OCI-LY7 (cell line): ENCODE data around the gene MFN1. TPM values are rescaled to one million over a fixed set of nuclear protein-coding genes. Genes with fewer than 3 reads are reported as not detected.

Source experiments
- BruUV-seq: library from RNA; stranded (reverse); fragments of 400-500 nt; replicated peaks from 2 replicates; lab custom pipeline; 2021; lab: Mats Ljungman, UMichigan
- CTCF ChIA-PET: fragments of 300-600 bp; sonication (Branson Sonifier 250); formaldehyde crosslinking; loops from one replicate; lab custom pipeline; 2022; ENCODE audit warnings: antibody characterized with exemption; ENCODE audit not compliant: unreplicated experiment; lab: Charles Lee
- POLR2A ChIA-PET: fragments of 300-600 bp; sonication (Branson Sonifier 250); formaldehyde crosslinking; loops from one replicate; lab custom pipeline; 2022; ENCODE audit warnings: antibody characterized with exemption; lab: Charles Lee
- DNase-seq: peaks from one replicate; pipeline ENCODE4 v3.0.0-alpha.2; 2015; ENCODE audit warnings: low spot score
- H2AFZ ChIP-seq: fragments of 200-600 bp; sonication (generic), shearing (Covaris generic); 2 replicates; pipeline ENCODE4 v1.6.1; 2014; ENCODE audit warnings: mild to moderate bottlenecking, antibody characterized with exemption, low read length, moderate library complexity
- H3K27ac ChIP-seq: fragments of 200-600 bp; sonication (generic); 2 replicates; pipeline ENCODE4 v1.5.1; 2014; ENCODE audit warnings: mixed run types, low read depth, mild to moderate bottlenecking, moderate library complexity, low read length, inconsistent platforms; ENCODE audit not compliant: poor library complexity, severe bottlenecking
- H3K36me3 ChIP-seq: fragments of 200-600 bp; sonication (generic); 2 replicates; pipeline ENCODE4 v1.6.1; 2014; ENCODE audit warnings: mild to moderate bottlenecking, antibody characterized with exemption, low read length, moderate library complexity, mixed read lengths; ENCODE audit not compliant: insufficient read depth
- H3K4me1 ChIP-seq: fragments of 200-600 bp; sonication (generic); 2 replicates; pipeline ENCODE4 v1.5.1; 2014; ENCODE audit warnings: mild to moderate bottlenecking, low read length; ENCODE audit not compliant: insufficient read depth, poor library complexity, severe bottlenecking
- H3K4me2 ChIP-seq: fragments of 200-600 bp; sonication (generic); 2 replicates; pipeline ENCODE4 v1.6.1; 2014; ENCODE audit warnings: mild to moderate bottlenecking, low read length
- H3K4me3 ChIP-seq: fragments of 200-600 bp; sonication (generic); 2 replicates; pipeline ENCODE4 v1.5.1; 2014; ENCODE audit warnings: mild to moderate bottlenecking, low read depth, low read length; ENCODE audit not compliant: poor library complexity, severe bottlenecking
- H3K79me2 ChIP-seq: fragments of 200-600 bp; sonication (generic); 2 replicates; pipeline ENCODE4 v1.6.1; 2016; ENCODE audit warnings: low read depth, mild to moderate bottlenecking, low read length, moderate library complexity, mixed read lengths; ENCODE audit not compliant: insufficient read depth
- H3K9me2 ChIP-seq: fragments of 200-600 bp; sonication (generic); 2 replicates; pipeline ENCODE4 v1.6.1; 2016; ENCODE audit warnings: mild to moderate bottlenecking, low read length, mixed read lengths; ENCODE audit not compliant: insufficient read depth
- H3K9me3 ChIP-seq: fragments of 200-600 bp; sonication (generic); 2 replicates; pipeline ENCODE4 v1.6.1; 2014; ENCODE audit warnings: mild to moderate bottlenecking, mixed run types, low read length, mixed read lengths
- H4K20me1 ChIP-seq: fragments of 200-600 bp; sonication (generic); 2 replicates; pipeline ENCODE4 v1.6.1; 2014; ENCODE audit warnings: mild to moderate bottlenecking, antibody characterized with exemption, low read length, moderate library complexity, mixed read lengths; ENCODE audit not compliant: insufficient read depth
- CTCF ChIP-seq: fragments of 200-600 bp; sonication (generic); conservative IDR thresholded peaks from 2 replicates; pipeline ENCODE4 v1.5.1; 2014; ENCODE audit warnings: mild to moderate bottlenecking, antibody characterized with exemption, low read length, moderate library complexity, mixed read lengths
- EZH2phosphoT487 ChIP-seq: fragments of 200-600 bp; sonication (generic); IDR thresholded peaks from 2 replicates; pipeline ENCODE4 v1.6.1; 2018; ENCODE audit warnings: low read depth, borderline replicate concordance, mild to moderate bottlenecking, mixed run types, antibody characterized with exemption, low read length, moderate library complexity, mixed read lengths
- intact Hi-C: fragments of 100-400 bp; cut with micrococcal nuclease; formaldehyde crosslinking; loops from one replicate; pipeline ENCODE4 v1.10.0; 2022; ENCODE audit not compliant: unreplicated experiment
- total RNA-seq, 2 experiments: library from RNA; depleted of rRNA in 1 of 2; stranded (reverse); fragments of >200 nt in 1 of 2; shearing (Covaris generic) in 1 of 2; gene quantifications; 2 replicates each; pipeline ENCODE4 v1.2.3, GENCODE V29; 2014 to 2022

The MFN1 gene
- total RNA-seq, 2 experiments from 2014 or later, result 23.0 to 41.8 TPM

GRCh38 chr3:179398574-179399231, 51.2 kb downstream of the MFN1 start:
- no peaks in the 10 kb centered on the region for H3K9me3 ChIP-seq
- no peak overlapping the region for H3K4me3 ChIP-seq
- H3K27ac ChIP-seq, result no peak overlapping the region
- POLR2A ChIA-PET, result no interaction called here
- BruUV-seq, result TSS peak; percentile 50
- no peaks in the 10 kb centered on the region for H3K79me2 ChIP-seq
- peaks cover 36% of the 10 kb centered on the region for H3K36me3 ChIP-seq
- no peaks in the 10 kb centered on the region for H3K4me1 ChIP-seq
- H2AFZ ChIP-seq, result no peak overlapping the region
- no peaks in the 10 kb centered on the region for H4K20me1 ChIP-seq
- DNase-seq, result no peak
- CTCF ChIA-PET, result no interaction called here
- intact Hi-C loops, result no loop called here
- no peaks in the 10 kb centered on the region for H3K9me2 ChIP-seq
- no peak for TF ChIP-seq CTCF
- TF ChIP-seq EZH2phosphoT487, result no peak
- no peak overlapping the region for H3K4me2 ChIP-seq

- Histone ChIP-seq H4K20me1 (no peaks in the 10 kb centered on the region), H3K9me3 (no peaks in the 10 kb centered on the region), H3K4me2 (no peak overlapping the region), H2AFZ (no peak overlapping the region), H3K4me1 (no peaks in the 10 kb centered on the region), H3K27ac (no peak overlapping the region), H3K36me3 (peaks cover 19% of the 10 kb centered on the region; the same call in 1 of the 2 replicates), H3K79me2 (no peaks in the 10 kb centered on the region), H3K4me3 (no peak overlapping the region), H3K9me2 (no peaks in the 10 kb centered on the region)
- TF ChIP-seq CTCF, result no peak
- DNase-seq, result no peak
- ChIA-PET POLR2A (interaction anchor here (0.6 to 2.3 kb wide), 7 partner anchors 8 to 290 kb away, joined by 3 to 6 read pairs (median 3); no protein-coding TSS in a partner anchor), CTCF (no interaction called here)
- intact Hi-C loops, result no loop called here
- BruUV-seq, result no TSS peak
These were observed 54.1 kb downstream of the MFN1 start for GRCh38 chr3:179401561-179401960.

GRCh38 chr3:179402963-179403362, 55.5 kb downstream of the MFN1 start:
- peaks cover 19% of the 10 kb centered on the region; the same call in 1 of the 2 replicates for H3K36me3 ChIP-seq
- intact Hi-C loops, result no loop called here
- no peaks in the 10 kb centered on the region for H3K9me3 ChIP-seq
- no peaks in the 10 kb centered on the region for H3K4me1 ChIP-seq
- DNase-seq, result no peak
- no peaks in the 10 kb centered on the region for H3K9me2 ChIP-seq
- no peaks in the 10 kb centered on the region for H3K79me2 ChIP-seq
- no peak overlapping the region for H3K4me2 ChIP-seq
- no peak overlapping the region for H3K4me3 ChIP-seq
- BruUV-seq, result no TSS peak
- H4K20me1 ChIP-seq, result no peaks in the 10 kb centered on the region
- ChIA-PET POLR2A (no interaction called here), CTCF (no interaction called here)
- TF ChIP-seq CTCF (no peak), EZH2phosphoT487 (no peak)
- H2AFZ ChIP-seq, result no peak overlapping the region
- H3K27ac ChIP-seq, result no peak overlapping the region
